ENCODE data around the gene SASH1.

The SASH1 gene

DNA sequence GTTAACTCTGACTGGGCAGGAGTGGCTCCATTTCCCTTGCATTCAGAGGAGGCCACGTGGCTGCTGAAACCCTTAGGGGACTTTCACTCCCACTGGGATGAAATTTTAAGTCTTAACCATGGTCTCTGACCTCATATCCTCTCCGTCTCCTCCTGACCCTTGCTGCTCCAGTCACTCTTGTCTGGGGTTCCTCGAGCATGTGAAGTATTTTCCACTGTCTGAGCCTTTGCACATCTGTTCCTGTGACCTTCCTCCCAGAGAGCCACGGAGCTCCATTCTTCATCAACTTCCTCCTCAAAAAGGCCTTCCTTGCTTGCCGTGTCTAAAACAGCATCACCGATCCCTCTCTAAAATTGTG, 251.2 kb downstream of the SASH1 start:
- Histone ChIP-seq H3K9me3 (ENCODE audit: control insufficient read depth, insufficient read depth, low read length) (no peaks in the 10 kb centered on the region; the same call in 1 of the 2 replicates), H3K36me3 (ENCODE audit: control insufficient read depth, low read length) (no peaks in the 10 kb centered on the region), H3F3A (ENCODE audit: control insufficient read depth, insufficient read depth) (no peaks in the 10 kb centered on the region), H3K79me2 (ENCODE audit: control insufficient read depth, low read length) (no peaks in the 10 kb centered on the region), H3K27ac (ENCODE audit: low read depth, low read length) (no peak overlapping the region), H3K4me3 (ENCODE audit: low read length) (no peak overlapping the region), H3K27me3 (ENCODE audit: control insufficient read depth, low read length) (0 out of 2 replicates have a peak, but pooled peaks cover 4% of the 10 kb centered on the region), H4K20me1 (ENCODE audit: control insufficient read depth, insufficient read depth, low read depth, low read length) (no peaks in the 10 kb centered on the region), H3K4me2 (ENCODE audit: low read length) (no peak overlapping the region), H3K4me1 (ENCODE audit: control insufficient read depth, low read length) (no peaks in the 10 kb centered on the region), H3K9me2 (replicated peaks; ENCODE audit: control insufficient read depth, low read length) (no peaks in the 10 kb centered on the region)
- TF ChIP-seq CTCF (IDR thresholded peaks at IDR 0.05; ENCODE audit: low read depth, low read length, poor library complexity, severe bottlenecking): no peak
- TF ChIP-seq EZH2phosphoT487 (IDR thresholded peaks at IDR 0.05; ENCODE audit: borderline replicate concordance, low read length): no peak

DNA sequence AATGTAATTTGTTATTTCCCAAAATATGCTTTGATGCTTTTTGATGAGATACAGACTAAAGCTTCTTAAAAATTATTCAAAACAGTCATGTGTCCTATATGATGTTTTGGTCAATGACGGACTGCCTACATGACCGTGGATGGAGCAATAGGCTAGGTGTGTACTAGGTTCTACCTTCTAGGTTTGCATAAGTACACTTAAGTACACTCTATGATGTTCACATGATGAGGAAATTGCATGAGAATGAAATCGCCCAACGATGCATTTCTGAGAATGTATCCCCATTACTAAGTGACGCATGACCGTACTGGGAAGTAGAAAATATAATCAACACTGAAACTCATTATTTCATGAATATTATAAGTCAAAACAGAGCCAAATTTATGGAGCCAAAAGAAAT, 252.9 kb downstream of the SASH1 start:
- H3K27ac ChIP-seq (ENCODE audit: low read depth, low read length): no peak overlapping the region
- H3K27me3 ChIP-seq (ENCODE audit: control insufficient read depth, low read length): 0 out of 2 replicates have a peak, but pooled peaks cover 4% of the 10 kb centered on the region
- no peaks in the 10 kb centered on the region for H3K4me1 ChIP-seq (ENCODE audit: control insufficient read depth, low read length)
- H3K36me3 ChIP-seq (ENCODE audit: control insufficient read depth, low read length): no peaks in the 10 kb centered on the region
- H3K79me2 ChIP-seq (ENCODE audit: control insufficient read depth, low read length): no peaks in the 10 kb centered on the region
- no peaks in the 10 kb centered on the region for H4K20me1 ChIP-seq (ENCODE audit: control insufficient read depth, insufficient read depth, low read depth, low read length)
- H3F3A ChIP-seq (ENCODE audit: control insufficient read depth, insufficient read depth): no peaks in the 10 kb centered on the region
- TF ChIP-seq EZH2phosphoT487 (IDR thresholded peaks at IDR 0.05; ENCODE audit: borderline replicate concordance, low read length) (no peak), CTCF (IDR thresholded peaks at IDR 0.05; ENCODE audit: low read depth, low read length, poor library complexity, severe bottlenecking) (no peak)
- H3K4me2 ChIP-seq (ENCODE audit: low read length): no peak overlapping the region
- H3K9me3 ChIP-seq (ENCODE audit: control insufficient read depth, insufficient read depth, low read length): no peaks in the 10 kb centered on the region; the same call in 1 of the 2 replicates
- H3K9me2 ChIP-seq (replicated peaks; ENCODE audit: control insufficient read depth, low read length): no peaks in the 10 kb centered on the region
- no peak overlapping the region for H3K4me3 ChIP-seq (ENCODE audit: low read length)

- Histone ChIP-seq H3K4me2 (ENCODE audit: low read length) (no peak overlapping the region), H4K20me1 (ENCODE audit: control insufficient read depth, insufficient read depth, low read depth, low read length) (no peaks in the 10 kb centered on the region), H3F3A (ENCODE audit: control insufficient read depth, insufficient read depth) (no peaks in the 10 kb centered on the region), H3K4me1 (ENCODE audit: control insufficient read depth, low read length) (no peaks in the 10 kb centered on the region), H3K27me3 (ENCODE audit: control insufficient read depth, low read length) (0 out of 2 replicates have a peak, but pooled peaks cover 4% of the 10 kb centered on the region), H3K9me3 (ENCODE audit: control insufficient read depth, insufficient read depth, low read length) (no peaks in the 10 kb centered on the region; the same call in 1 of the 2 replicates), H3K27ac (ENCODE audit: low read depth, low read length) (no peak overlapping the region), H3K9me2 (replicated peaks; ENCODE audit: control insufficient read depth, low read length) (no peaks in the 10 kb centered on the region), H3K36me3 (ENCODE audit: control insufficient read depth, low read length) (no peaks in the 10 kb centered on the region), H3K4me3 (ENCODE audit: low read length) (no peak overlapping the region), H3K79me2 (ENCODE audit: control insufficient read depth, low read length) (no peaks in the 10 kb centered on the region)
- no peak for TF ChIP-seq EZH2phosphoT487 (IDR thresholded peaks at IDR 0.05; ENCODE audit: borderline replicate concordance, low read length)
Observed at GRCh38 chr6:148596891-148597455, 254.3 kb downstream of the SASH1 start.

GRCh38 chr6:148598724-148599123, 256.1 kb downstream of the SASH1 start:
- Histone ChIP-seq H3K4me2 (ENCODE audit: low read length) (no peak overlapping the region), H3F3A (ENCODE audit: control insufficient read depth, insufficient read depth) (no peaks in the 10 kb centered on the region), H4K20me1 (ENCODE audit: control insufficient read depth, insufficient read depth, low read depth, low read length) (no peaks in the 10 kb centered on the region), H3K36me3 (ENCODE audit: control insufficient read depth, low read length) (no peaks in the 10 kb centered on the region), H3K79me2 (ENCODE audit: control insufficient read depth, low read length) (no peaks in the 10 kb centered on the region), H3K9me3 (ENCODE audit: control insufficient read depth, insufficient read depth, low read length) (no peaks in the 10 kb centered on the region; the same call in 1 of the 2 replicates), H3K27me3 (ENCODE audit: control insufficient read depth, low read length) (0 out of 2 replicates have a peak, but pooled peaks cover 4% of the 10 kb centered on the region), H3K9me2 (replicated peaks; ENCODE audit: control insufficient read depth, low read length) (no peaks in the 10 kb centered on the region), H3K4me1 (ENCODE audit: control insufficient read depth, low read length) (no peaks in the 10 kb centered on the region), H3K27ac (ENCODE audit: low read depth, low read length) (no peak overlapping the region), H3K4me3 (ENCODE audit: low read length) (no peak overlapping the region)
- TF ChIP-seq EZH2phosphoT487 (IDR thresholded peaks at IDR 0.05; ENCODE audit: borderline replicate concordance, low read length): no peak
- no peak for TF ChIP-seq CTCF (IDR thresholded peaks at IDR 0.05; ENCODE audit: low read depth, low read length, poor library complexity, severe bottlenecking)

Measured in DOHH2 (cell line).